ENCODE data around the gene TFB1M. TPM values are rescaled to one million over a fixed set of nuclear protein-coding genes. Genes with fewer than 3 reads are reported as not detected.

The TFB1M gene
- total RNA-seq, 1 donor from 2014 or later = 24.1 TPM

GRCh38 chr6:155274106-155274505, 40.2 kb downstream of the TFB1M start:
- no peaks in the 10 kb centered on the region for H3K36me3 ChIP-seq
- Mint-ChIP-seq H3K27ac (no peak overlapping the region), H3K27me3 (ENCODE audit: insufficient read depth, low read depth) (peaks cover 3% of the 10 kb centered on the region), H3K4me3 (no peak overlapping the region), H3K4me1 (peaks cover 50% of the 10 kb centered on the region), H3K9me3 (no peaks in the 10 kb centered on the region), H3K36me3 (peaks cover 11% of the 10 kb centered on the region)
- no peak overlapping the region for H3K9ac ChIP-seq
- H3K27ac ChIP-seq = no peak overlapping the region
- H3K27me3 ChIP-seq = no peaks in the 10 kb centered on the region
- no peak overlapping the region for H3K4me2 ChIP-seq
- H2AFZ ChIP-seq (replicated peaks) = no peak overlapping the region
- H3K79me2 ChIP-seq (ENCODE audit: low read depth) = no peaks in the 10 kb centered on the region
- TF ChIP-seq EZH2 (IDR thresholded peaks at IDR 0.05) (no peak), CTCF (IDR thresholded peaks at IDR 0.05) (no peak), EZH2phosphoT487 (IDR thresholded peaks at IDR 0.05) (no peak)
- no peaks in the 10 kb centered on the region for H3K9me3 ChIP-seq (ENCODE audit: low read depth)
- no peaks in the 10 kb centered on the region for H3F3A ChIP-seq (ENCODE audit: low read depth)
- H3K4me1 ChIP-seq = peaks cover 33% of the 10 kb centered on the region
- H4K20me1 ChIP-seq (ENCODE audit: low read depth) = peaks cover 3% of the 10 kb centered on the region
- H3K4me3 ChIP-seq = no peak overlapping the region
- DNase-seq (ENCODE audit: low spot score) = no peak

GRCh38 chr6:155273431-155273830, 40.9 kb downstream of the TFB1M start:
- Mint-ChIP-seq H3K27ac (peak overlapping the region; percentile 84), H3K4me1 (peaks cover 50% of the 10 kb centered on the region), H3K4me3 (no peak overlapping the region), H3K27me3 (ENCODE audit: insufficient read depth, low read depth) (peaks cover 3% of the 10 kb centered on the region), H3K36me3 (peaks cover 9% of the 10 kb centered on the region), H3K9me3 (no peaks in the 10 kb centered on the region)
- Histone ChIP-seq H3K27me3 (no peaks in the 10 kb centered on the region), H3K27ac (no peak overlapping the region), H3K9me3 (ENCODE audit: low read depth) (no peaks in the 10 kb centered on the region), H3K4me1 (peaks cover 36% of the 10 kb centered on the region), H3K4me2 (no peak overlapping the region), H3K9ac (no peak overlapping the region), H4K20me1 (ENCODE audit: low read depth) (peaks cover 3% of the 10 kb centered on the region), H3K4me3 (no peak overlapping the region), H2AFZ (replicated peaks) (no peak overlapping the region), H3F3A (ENCODE audit: low read depth) (peaks cover 4% of the 10 kb centered on the region), H3K36me3 (no peaks in the 10 kb centered on the region), H3K79me2 (ENCODE audit: low read depth) (no peaks in the 10 kb centered on the region)
- TF ChIP-seq CTCF (IDR thresholded peaks at IDR 0.05) (no peak), EZH2 (IDR thresholded peaks at IDR 0.05) (no peak), EZH2phosphoT487 (IDR thresholded peaks at IDR 0.05) (no peak)
- no peak for DNase-seq (ENCODE audit: low spot score)

GRCh38 chr6:155272353-155273232, 41.7 kb downstream of the TFB1M start:
- DNase-seq (ENCODE audit: low spot score) = no peak
- no peak overlapping the region for H3K4me3 ChIP-seq
- Mint-ChIP-seq H3K4me3 (no peak overlapping the region), H3K9me3 (no peaks in the 10 kb centered on the region), H3K27me3 (ENCODE audit: insufficient read depth, low read depth) (peaks cover 3% of the 10 kb centered on the region), H3K27ac (peak overlapping the region; percentile 46), H3K36me3 (peaks cover 11% of the 10 kb centered on the region), H3K4me1 (peaks cover 57% of the 10 kb centered on the region)
- H3K9me3 ChIP-seq (ENCODE audit: low read depth) = no peaks in the 10 kb centered on the region
- H3K9ac ChIP-seq = no peak overlapping the region
- peaks cover 36% of the 10 kb centered on the region for H3K4me1 ChIP-seq
- H3K79me2 ChIP-seq (ENCODE audit: low read depth) = no peaks in the 10 kb centered on the region
- peaks cover 7% of the 10 kb centered on the region for H4K20me1 ChIP-seq (ENCODE audit: low read depth)
- peaks cover 12% of the 10 kb centered on the region for H3F3A ChIP-seq (ENCODE audit: low read depth)
- H3K36me3 ChIP-seq = no peaks in the 10 kb centered on the region
- H3K27me3 ChIP-seq = no peaks in the 10 kb centered on the region
- no peak overlapping the region for H3K27ac ChIP-seq
- H2AFZ ChIP-seq (replicated peaks) = no peak overlapping the region
- H3K4me2 ChIP-seq = no peak overlapping the region
- no peak for TF ChIP-seq EZH2 (IDR thresholded peaks at IDR 0.05)
- TF ChIP-seq CTCF (IDR thresholded peaks at IDR 0.05) = no peak
- no peak for TF ChIP-seq EZH2phosphoT487 (IDR thresholded peaks at IDR 0.05)
